Neural crest cell (in vitro differentiated cells): Measurements from ENCODE around the gene CD247. TPM values are rescaled to one million over a fixed set of nuclear protein-coding genes. Genes with fewer than 3 reads are reported as not detected.

Source experiments
- DNase-seq: peaks from one replicate; pipeline ENCODE4 v3.0.0; 2021; ENCODE audit warnings: low read depth, mixed read lengths, low spot score
- H3K27ac Mint-ChIP-seq: one replicate; pipeline ENCODE4 v1.8.0; 2021; ENCODE audit warnings: mild to moderate bottlenecking, mixed read lengths; ENCODE audit not compliant: unreplicated experiment
- H3K27me3 Mint-ChIP-seq: 2 replicates; pipeline ENCODE4 v1.8.0; 2021; ENCODE audit warnings: low read depth, mild to moderate bottlenecking, mixed read lengths
- H3K36me3 Mint-ChIP-seq: 2 replicates; pipeline ENCODE4 v1.8.0; 2021; ENCODE audit warnings: low read depth, mild to moderate bottlenecking, mixed read lengths
- H3K4me1 Mint-ChIP-seq: 2 replicates; pipeline ENCODE4 v1.8.0; 2021; ENCODE audit warnings: mixed read lengths
- H3K4me3 Mint-ChIP-seq: one replicate; pipeline ENCODE4 v1.8.0; 2021; ENCODE audit warnings: mild to moderate bottlenecking, mixed read lengths
- H3K9me3 Mint-ChIP-seq: 2 replicates; pipeline ENCODE4 v1.8.0; 2021; ENCODE audit warnings: mixed read lengths
- CTCF ChIP-seq: fragments of 200-600 bp; sonication (generic); conservative IDR thresholded peaks from 2 replicates; pipeline ENCODE4 v1.5.0; 2021; ENCODE audit warnings: antibody characterized with exemption, mild to moderate bottlenecking
- total RNA-seq: library from RNA; stranded (reverse); gene quantifications from 2 replicates; pipeline ENCODE4 v1.2.1, GENCODE V29; 2021

Gene CD247
- total RNA-seq, 1 donor from 2014 or later = 3.9 TPM

GRCh38 chr1:167443757-167444156 is 74.6 kb downstream of the CD247 start:
- TF ChIP-seq CTCF = no peak
- no peak overlapping the region for H3K27ac Mint-ChIP-seq
- H3K36me3 Mint-ChIP-seq = no peaks in the 10 kb centered on the region
- H3K4me1 Mint-ChIP-seq = peaks cover 25% of the 10 kb centered on the region
- peaks cover 9% of the 10 kb centered on the region for H3K27me3 Mint-ChIP-seq
- no peak overlapping the region for H3K4me3 Mint-ChIP-seq
- no peaks in the 10 kb centered on the region for H3K9me3 Mint-ChIP-seq
- no peak for DNase-seq

- H3K4me1 Mint-ChIP-seq = peaks cover 26% of the 10 kb centered on the region
- H3K36me3 Mint-ChIP-seq = no peaks in the 10 kb centered on the region
- DNase-seq = no peak
- H3K27ac Mint-ChIP-seq = peak overlapping the region; percentile 85
- no peaks in the 10 kb centered on the region for H3K9me3 Mint-ChIP-seq
- TF ChIP-seq CTCF = no peak
- H3K27me3 Mint-ChIP-seq = peaks cover 9% of the 10 kb centered on the region
- H3K4me3 Mint-ChIP-seq = no peak overlapping the region
Measured at GRCh38 chr1:167442854-167443565, 75.3 kb downstream of the CD247 start.

- peak; percentile 86 for TF ChIP-seq CTCF
- Mint-ChIP-seq H3K36me3 (no peaks in the 10 kb centered on the region), H3K4me3 (peak overlapping the region; percentile 50), H3K27ac (peak overlapping the region; percentile 43), H3K9me3 (peaks cover 3% of the 10 kb centered on the region), H3K27me3 (peaks cover 9% of the 10 kb centered on the region), H3K4me1 (peaks cover 26% of the 10 kb centered on the region)
- peak; percentile 85 for DNase-seq
Measured at GRCh38 chr1:167442142-167442848, 76.0 kb downstream of the CD247 start.

GRCh38 chr1:167441222-167441621 is 77.1 kb downstream of the CD247 start:
- TF ChIP-seq CTCF = no peak
- Mint-ChIP-seq H3K4me1 (peaks cover 26% of the 10 kb centered on the region), H3K9me3 (peaks cover 4% of the 10 kb centered on the region), H3K4me3 (no peak overlapping the region), H3K27me3 (peaks cover 9% of the 10 kb centered on the region), H3K27ac (no peak overlapping the region), H3K36me3 (peaks cover 5% of the 10 kb centered on the region)
- DNase-seq = no peak

GRCh38 chr1:167440776-167441175 is 77.6 kb downstream of the CD247 start:
- Mint-ChIP-seq H3K36me3 (peaks cover 9% of the 10 kb centered on the region), H3K27me3 (peaks cover 9% of the 10 kb centered on the region), H3K4me3 (no peak overlapping the region), H3K9me3 (peaks cover 8% of the 10 kb centered on the region), H3K4me1 (peaks cover 26% of the 10 kb centered on the region), H3K27ac (no peak overlapping the region)
- no peak for DNase-seq
- no peak for TF ChIP-seq CTCF
